Measurements from ENCODE around the gene MCCC1. TPM values are rescaled to one million over a fixed set of nuclear protein-coding genes. Genes with fewer than 3 reads are reported as not detected.

Gene MCCC1
- total RNA-seq, 2 donors from 2014 or later = 34.7 to 34.8 TPM

DNA sequence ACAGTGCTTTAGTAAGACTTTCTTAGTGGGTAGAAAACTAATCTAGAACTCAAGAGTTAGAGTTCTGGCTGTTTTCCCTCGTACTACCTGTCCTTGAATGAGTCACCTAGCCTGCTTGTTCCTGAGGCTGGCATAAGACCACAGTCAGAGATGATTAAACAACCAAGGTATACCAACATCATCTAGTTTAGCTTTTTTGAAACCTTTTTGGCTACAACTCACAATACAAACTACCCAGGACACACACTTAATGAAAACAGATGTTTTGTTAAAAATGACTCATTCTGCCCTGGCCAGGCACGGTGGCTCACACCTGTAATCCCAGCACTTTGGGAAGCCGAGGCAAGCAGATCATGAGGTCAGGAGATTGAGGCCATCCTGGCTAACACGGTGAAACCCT lies 4.6 kb downstream of the MCCC1 start:
- H3K4me1 ChIP-seq (ENCODE audit: control insufficient read depth, insufficient read depth, low read length) = no peaks in the 10 kb centered on the region
- 92 to 96% methylated on average over 3 to 4 of the region's 4 CpGs for WGBS, 2 experiments (ENCODE audit: insufficient coverage in 1 of 2, insufficient read length in 1 of 2)
- H3K36me3 ChIP-seq (ENCODE audit: control insufficient read depth, insufficient read depth, low read length) = peaks cover 27% of the 10 kb centered on the region
- Mint-ChIP-seq H3K27me3 (ENCODE audit: insufficient read depth) (no peaks in the 10 kb centered on the region), H3K4me3 (no peak overlapping the region), H3K27ac (no peak overlapping the region), H3K36me3 (ENCODE audit: low read depth) (peaks cover 58% of the 10 kb centered on the region), H3K4me1 (peaks cover 13% of the 10 kb centered on the region), H3K9me3 (peaks cover 2% of the 10 kb centered on the region)
- H3K27me3 ChIP-seq (ENCODE audit: control insufficient read depth, insufficient read depth, low read length, poor library complexity, severe bottlenecking) = no peaks in the 10 kb centered on the region
- H3K9me3 ChIP-seq (ENCODE audit: control insufficient read depth, low read length) = no peaks in the 10 kb centered on the region
- no peak for DNase-seq
- no peak overlapping the region for H3K9ac ChIP-seq (ENCODE audit: extremely low read depth, low read length, poor library complexity, severe bottlenecking)
- TF ChIP-seq, protein P1, sequence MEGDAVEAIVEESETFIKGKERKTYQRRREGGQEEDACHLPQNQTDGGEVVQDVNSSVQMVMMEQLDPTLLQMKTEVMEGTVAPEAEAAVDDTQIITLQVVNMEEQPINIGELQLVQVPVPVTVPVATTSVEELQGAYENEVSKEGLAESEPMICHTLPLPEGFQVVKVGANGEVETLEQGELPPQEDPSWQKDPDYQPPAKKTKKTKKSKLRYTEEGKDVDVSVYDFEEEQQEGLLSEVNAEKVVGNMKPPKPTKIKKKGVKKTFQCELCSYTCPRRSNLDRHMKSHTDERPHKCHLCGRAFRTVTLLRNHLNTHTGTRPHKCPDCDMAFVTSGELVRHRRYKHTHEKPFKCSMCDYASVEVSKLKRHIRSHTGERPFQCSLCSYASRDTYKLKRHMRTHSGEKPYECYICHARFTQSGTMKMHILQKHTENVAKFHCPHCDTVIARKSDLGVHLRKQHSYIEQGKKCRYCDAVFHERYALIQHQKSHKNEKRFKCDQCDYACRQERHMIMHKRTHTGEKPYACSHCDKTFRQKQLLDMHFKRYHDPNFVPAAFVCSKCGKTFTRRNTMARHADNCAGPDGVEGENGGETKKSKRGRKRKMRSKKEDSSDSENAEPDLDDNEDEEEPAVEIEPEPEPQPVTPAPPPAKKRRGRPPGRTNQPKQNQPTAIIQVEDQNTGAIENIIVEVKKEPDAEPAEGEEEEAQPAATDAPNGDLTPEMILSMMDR (conservative IDR thresholded peaks at IDR 0.05) = no peak
- no peak overlapping the region for H3K4me3 ChIP-seq (ENCODE audit: low read length)
- H3K27ac ChIP-seq (ENCODE audit: low read depth, low read length) = no peak overlapping the region

DNA sequence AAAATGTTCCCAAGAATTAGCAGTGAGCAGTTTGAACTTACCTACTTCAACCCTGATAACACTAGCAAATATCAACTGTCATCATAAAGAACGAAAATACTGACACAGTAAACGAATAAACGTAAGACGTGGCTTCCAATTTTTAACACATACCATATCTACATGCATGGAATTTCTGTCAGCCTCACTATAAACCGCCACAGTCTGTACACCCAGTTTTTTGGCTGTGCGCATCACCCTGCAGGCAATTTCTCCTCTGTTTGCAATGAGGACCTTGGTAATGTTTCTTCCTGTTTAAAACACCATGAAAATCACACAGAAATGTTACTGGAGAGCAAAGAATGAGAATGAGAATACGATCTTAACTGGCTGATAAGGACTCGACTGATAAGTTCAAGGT lies 7.0 kb downstream of the MCCC1 start:
- Histone ChIP-seq H3K9me3 (ENCODE audit: control insufficient read depth, low read length) (no peaks in the 10 kb centered on the region), H3K9ac (ENCODE audit: extremely low read depth, low read length, poor library complexity, severe bottlenecking) (no peak overlapping the region), H3K4me3 (ENCODE audit: low read length) (no peak overlapping the region), H3K27ac (ENCODE audit: low read depth, low read length) (no peak overlapping the region), H3K27me3 (ENCODE audit: control insufficient read depth, insufficient read depth, low read length, poor library complexity, severe bottlenecking) (no peaks in the 10 kb centered on the region), H3K4me1 (ENCODE audit: control insufficient read depth, insufficient read depth, low read length) (no peaks in the 10 kb centered on the region), H3K36me3 (ENCODE audit: control insufficient read depth, insufficient read depth, low read length) (peaks cover 42% of the 10 kb centered on the region)
- no peak for DNase-seq
- peaks cover 77% of the 10 kb centered on the region for H3K36me3 Mint-ChIP-seq (ENCODE audit: low read depth)
- WGBS, 2 experiments (ENCODE audit: insufficient coverage in 1 of 2, insufficient read length in 1 of 2) = 93 to 96% methylated on average over 5 to 8 of the region's 8 CpGs
- TF ChIP-seq, protein P1 (conservative IDR thresholded peaks at IDR 0.05) = no peak
- no peaks in the 10 kb centered on the region for H3K27me3 Mint-ChIP-seq (ENCODE audit: insufficient read depth)
- no peaks in the 10 kb centered on the region for H3K9me3 Mint-ChIP-seq
- H3K4me1 Mint-ChIP-seq = peaks cover under 1% of the 10 kb centered on the region
- H3K27ac Mint-ChIP-seq = no peak overlapping the region
- H3K4me3 Mint-ChIP-seq = no peak overlapping the region

DNA sequence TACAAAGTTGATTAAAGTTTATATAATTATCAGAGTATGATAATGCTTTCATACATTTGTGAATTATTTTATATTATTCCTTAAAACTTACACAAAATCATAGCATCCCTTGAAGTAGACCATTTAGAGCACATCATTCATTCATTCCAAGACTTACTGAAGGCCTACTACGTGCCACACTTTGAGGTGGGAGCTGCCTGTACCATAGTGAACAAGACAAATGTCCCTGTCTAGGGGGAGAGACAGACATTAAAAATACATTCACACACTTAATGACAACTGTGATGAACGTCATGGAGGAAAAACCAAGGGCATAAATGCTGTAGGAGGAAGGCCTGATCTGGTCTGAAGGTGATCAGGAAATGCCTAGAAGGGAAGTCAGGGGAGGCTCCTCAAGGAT lies 12.1 kb downstream of the MCCC1 start:
- Mint-ChIP-seq H3K4me1 (no peaks in the 10 kb centered on the region), H3K36me3 (ENCODE audit: low read depth) (peaks cover 82% of the 10 kb centered on the region), H3K27me3 (ENCODE audit: insufficient read depth) (no peaks in the 10 kb centered on the region), H3K27ac (no peak overlapping the region), H3K9me3 (no peaks in the 10 kb centered on the region), H3K4me3 (no peak overlapping the region)
- Histone ChIP-seq H3K4me1 (ENCODE audit: control insufficient read depth, insufficient read depth, low read length) (no peaks in the 10 kb centered on the region), H3K4me3 (ENCODE audit: low read length) (no peak overlapping the region), H3K27me3 (ENCODE audit: control insufficient read depth, insufficient read depth, low read length, poor library complexity, severe bottlenecking) (no peaks in the 10 kb centered on the region), H3K9me3 (ENCODE audit: control insufficient read depth, low read length) (peaks cover 5% of the 10 kb centered on the region), H3K9ac (ENCODE audit: extremely low read depth, low read length, poor library complexity, severe bottlenecking) (no peak overlapping the region), H3K36me3 (ENCODE audit: control insufficient read depth, insufficient read depth, low read length) (peaks cover 65% of the 10 kb centered on the region), H3K27ac (ENCODE audit: low read depth, low read length) (no peak overlapping the region)
- WGBS, 2 experiments (ENCODE audit: insufficient coverage in 1 of 2, insufficient read length in 1 of 2) = 95% methylated on average over 2 of the region's 2 CpGs; no CpG with 5 or more reads in 1 of the 2 experiments
- no peak for DNase-seq
- TF ChIP-seq, protein P1 (conservative IDR thresholded peaks at IDR 0.05) = no peak

All from endodermal cell (in vitro differentiated cells).